GM21786 (cell line): Measurements from ENCODE around the gene NT5C3B.
A peak's percentile ranks its signal among the peaks of the same experiment; 100 is the strongest.
"Not testable (repeated sequence)": the region's sequence is repeated elsewhere in the genome, so short reads cannot be mapped to it uniquely, and the experiment has no call there.

Experiments
- ATAC-seq: cut with Tn5 transposase; IDR thresholded peaks from one replicate; pipeline ENCODE4 v1.9.1; 2021; ENCODE audit not compliant: unreplicated experiment

Gene NT5C3B

GRCh38 chr17:41835800-41836549 lies at the start of gene NT5C3B:
Gene NT5C3B (minus strand): TSS chr17:41836232. CDS start chr17:41836193, 39 bp downstream.
- no peak for ATAC-seq

DNA sequence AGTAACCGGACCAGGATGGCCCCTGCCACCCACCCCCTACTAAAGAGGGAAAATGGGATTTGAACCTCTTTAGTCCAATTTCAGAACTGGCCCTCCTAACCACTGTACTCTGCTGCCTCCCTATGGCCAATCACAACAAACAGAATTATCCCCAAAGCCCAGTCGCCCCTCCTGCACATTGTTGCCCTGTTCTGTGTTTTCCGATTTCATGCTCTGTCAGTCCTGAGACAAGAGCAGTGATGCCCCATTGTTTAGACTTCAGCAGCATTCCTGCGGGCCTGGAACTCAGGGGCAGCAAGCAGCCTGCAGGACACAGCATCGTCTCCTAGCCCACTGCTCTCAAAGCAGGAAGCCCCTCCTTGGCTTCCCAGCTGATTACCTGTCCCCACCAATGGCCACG lies 49.7 kb upstream of the NT5C3B start:
- no peak for ATAC-seq

DNA sequence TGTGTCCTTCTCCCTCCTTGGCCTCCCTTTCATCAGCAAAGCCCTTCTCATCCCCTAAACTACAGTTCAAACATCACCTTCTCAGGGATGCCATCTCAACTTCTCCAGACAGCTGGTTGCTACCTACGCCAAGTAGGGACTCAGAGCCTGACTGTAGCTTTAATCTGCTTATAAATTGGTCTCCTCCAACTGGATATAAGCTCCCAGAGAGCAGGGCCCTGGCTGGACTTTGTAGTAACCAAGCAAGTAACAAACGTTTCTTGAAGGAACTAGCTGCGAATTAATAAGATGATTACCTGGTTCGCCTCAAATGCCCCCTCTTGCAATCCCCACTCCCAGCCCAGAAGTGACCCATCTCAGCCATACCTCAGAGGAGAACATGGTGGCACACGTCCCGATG lies 46.7 kb upstream of the NT5C3B start:
- ATAC-seq = no peak

DNA sequence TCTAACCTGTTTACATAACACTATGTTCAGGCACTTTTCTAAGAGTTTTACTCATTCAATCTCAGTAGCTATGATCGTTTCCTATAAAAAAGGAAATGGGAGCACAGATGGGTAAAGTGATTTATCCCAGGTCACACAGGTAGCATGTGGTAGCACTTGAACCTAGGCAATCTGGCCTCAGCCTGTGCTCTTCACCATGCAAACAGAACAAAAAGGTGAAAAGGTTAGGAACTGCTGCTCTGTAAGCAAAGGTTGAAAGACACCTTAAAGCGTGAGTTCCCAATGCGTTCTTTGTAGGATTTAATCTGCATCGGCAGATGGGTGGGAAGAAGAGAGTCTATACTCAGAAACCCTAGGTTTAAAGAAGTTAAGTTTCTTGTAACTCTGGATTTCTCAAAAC lies 44.1 kb upstream of the NT5C3B start:
- no peak for ATAC-seq

DNA sequence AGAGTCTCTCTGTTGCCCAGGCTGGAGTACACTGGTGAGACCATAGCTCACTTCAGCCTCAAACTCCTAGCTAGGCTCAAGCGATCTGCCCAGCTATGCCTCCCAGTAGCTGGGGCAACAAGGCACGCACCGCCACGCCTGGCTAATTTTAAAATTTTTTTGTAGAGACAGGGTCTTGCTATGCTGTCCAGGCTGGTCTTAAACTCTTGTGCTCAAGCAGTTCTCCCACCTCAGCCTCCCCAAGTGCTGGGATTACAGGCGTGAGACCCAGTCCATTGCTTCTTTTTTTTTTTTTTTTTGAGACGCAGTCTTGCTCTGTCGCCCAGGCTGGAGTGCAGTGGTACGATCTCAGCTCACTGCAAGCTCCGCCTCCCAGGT lies 38.2 kb upstream of the NT5C3B start:
- ATAC-seq = not testable (repeated sequence)

GRCh38 chr17:41873559-41874292 lies 37.7 kb upstream of the NT5C3B start:
- no peak for ATAC-seq

- no peak for ATAC-seq
Observed at GRCh38 chr17:41871789-41872188, 35.8 kb upstream of the NT5C3B start.

- ATAC-seq = no peak
Observed at GRCh38 chr17:41870627-41871026, 34.6 kb upstream of the NT5C3B start.

- ATAC-seq = no peak
Observed at GRCh38 chr17:41870097-41870496, 34.1 kb upstream of the NT5C3B start.

DNA sequence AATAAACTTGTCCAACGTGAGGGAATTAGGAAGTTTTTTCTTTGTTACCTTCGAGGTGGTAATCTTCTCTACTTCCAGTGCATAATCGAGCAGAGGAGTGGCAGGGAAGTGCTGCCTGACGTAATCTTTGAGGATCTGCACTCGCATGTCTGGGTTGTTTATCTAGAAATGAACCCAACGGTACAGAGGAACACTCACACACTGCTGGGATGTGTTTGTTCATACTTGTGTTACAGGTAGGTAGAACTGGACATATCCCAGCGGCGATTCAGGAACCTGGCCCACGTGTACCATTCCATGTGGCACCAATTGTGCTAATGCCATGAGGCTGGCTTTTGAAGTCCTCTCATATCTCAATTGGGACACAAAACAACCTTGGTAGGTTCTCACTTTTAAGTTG lies 33.4 kb upstream of the NT5C3B start:
- ATAC-seq = no peak

DNA sequence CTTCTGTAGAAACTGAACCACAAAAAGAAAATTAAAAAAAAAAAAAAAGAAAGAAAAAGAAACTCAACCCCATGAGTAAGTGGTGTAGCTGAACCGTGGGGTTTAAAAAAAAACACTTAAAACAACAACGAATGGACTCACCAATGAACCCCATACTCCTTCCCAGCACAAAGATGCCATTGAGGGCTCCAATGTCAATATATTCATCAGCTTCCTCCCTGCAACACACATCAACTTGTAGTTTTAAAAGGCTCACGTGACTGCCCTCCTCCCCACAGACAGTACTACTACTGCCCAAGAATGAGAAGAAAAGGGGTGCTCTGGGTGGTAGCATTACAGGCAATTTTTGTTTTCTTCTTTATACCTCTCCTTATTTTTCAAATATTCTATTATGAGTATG lies 32.5 kb upstream of the NT5C3B start:
- no peak for ATAC-seq

GRCh38 chr17:41865596-41865893 lies 29.5 kb upstream of the NT5C3B start:
- ATAC-seq = no peak

DNA sequence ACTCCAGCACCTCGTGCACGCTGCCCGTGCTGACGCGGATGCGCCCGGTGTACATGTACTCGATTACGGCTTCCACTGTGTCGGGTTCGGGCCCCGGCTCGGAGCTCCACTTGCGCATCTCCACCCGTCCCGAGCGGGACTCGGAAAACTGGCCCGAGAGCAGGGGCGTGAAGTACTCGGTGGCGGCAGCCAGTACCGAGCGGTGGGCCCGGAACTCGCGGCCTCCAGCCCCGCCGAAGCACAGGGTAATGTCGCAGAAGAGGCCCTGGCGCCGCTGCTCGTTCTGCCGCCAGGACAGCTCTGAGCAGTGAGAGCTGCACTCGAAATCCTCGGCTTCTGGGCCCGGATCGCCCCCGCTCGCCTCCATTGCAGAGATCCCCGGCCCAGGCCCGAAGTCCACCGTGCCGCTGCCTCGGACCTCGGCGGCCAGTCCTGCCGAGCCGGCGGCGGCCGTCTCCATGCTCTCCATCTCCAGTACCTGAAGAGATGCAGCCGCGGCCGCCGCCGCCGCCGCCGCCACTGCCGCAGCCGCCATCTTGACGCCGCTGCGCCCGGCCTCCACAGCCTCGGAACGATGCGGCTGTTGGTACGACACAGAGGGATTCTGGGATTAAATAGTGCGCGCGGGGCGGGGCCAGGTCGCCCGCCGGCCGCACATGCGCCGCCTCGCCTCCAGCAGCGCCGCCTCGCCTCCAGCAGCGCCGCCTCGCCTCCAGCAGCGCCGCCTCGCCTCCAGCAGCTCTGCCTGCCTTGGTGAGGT lies 29.0 kb upstream of the NT5C3B start, which contains the start of gene KLHL11:
Gene KLHL11, minus strand, starts transcription at position 588 of the 760 bp plus-strand sequence. Its CDS starts 53 bp downstream, at position 535.
- ATAC-seq = peak; percentile 91

DNA sequence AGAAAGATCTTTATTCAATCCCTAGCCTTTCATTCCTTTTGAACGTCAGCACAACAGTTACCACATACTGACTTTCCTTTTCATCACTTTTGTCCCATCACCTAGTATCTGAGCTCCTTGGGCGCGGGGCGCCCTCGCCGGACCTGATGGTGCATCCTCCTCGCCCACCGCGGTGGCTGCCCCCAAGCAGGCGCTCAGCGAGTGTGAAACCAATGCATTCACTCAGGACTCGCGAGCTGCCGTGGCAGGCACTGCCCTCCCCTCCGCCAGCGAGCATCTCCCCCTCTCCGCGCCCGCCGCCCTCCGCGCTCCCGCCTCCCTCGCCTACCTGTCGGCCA lies 28.4 kb upstream of the NT5C3B start:
- ATAC-seq = peak; percentile 8

DNA sequence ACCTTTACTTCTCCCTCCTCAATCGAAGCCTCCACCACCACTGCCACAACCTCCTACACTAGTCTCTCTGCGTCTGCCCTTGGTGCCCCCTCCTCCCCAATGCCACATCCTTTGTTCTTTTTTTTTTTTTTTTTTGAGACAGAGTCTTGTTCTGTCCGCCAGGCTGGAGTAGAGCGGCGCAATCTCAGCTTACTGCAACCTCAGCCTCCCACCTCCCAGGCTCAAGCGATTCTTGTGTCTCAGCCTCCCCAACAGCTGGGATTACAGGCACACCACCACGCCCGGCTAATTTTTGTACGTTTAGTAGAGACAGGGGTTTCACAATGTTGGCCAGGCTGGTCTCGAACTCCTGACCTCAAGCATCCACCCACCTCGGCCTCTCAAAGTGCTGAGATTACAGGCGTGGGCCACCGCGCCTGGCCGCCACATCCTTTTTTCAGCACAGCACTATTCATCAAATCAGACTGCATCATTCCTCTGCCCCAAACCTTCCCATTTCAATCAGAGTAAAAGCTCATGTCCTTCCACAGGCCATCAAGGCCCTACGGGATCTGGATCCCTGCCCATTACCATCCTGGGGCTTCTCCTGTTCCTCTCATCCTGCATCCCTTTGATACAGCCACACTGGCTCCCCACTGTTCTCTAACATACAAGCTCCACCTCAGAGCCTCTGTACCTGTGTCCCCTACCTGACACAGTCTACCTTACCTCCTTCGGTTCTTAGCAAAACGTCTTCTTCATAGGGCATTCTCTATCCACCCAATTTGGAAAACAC lies 27.2 kb upstream of the NT5C3B start:
- no peak for ATAC-seq

GRCh38 chr17:41860254-41860931 lies 24.4 kb upstream of the NT5C3B start:
- ATAC-seq = no peak

GRCh38 chr17:41851382-41851781 lies 15.3 kb upstream of the NT5C3B start:
- not testable (repeated sequence) for ATAC-seq

GRCh38 chr17:41849251-41849990 lies 13.4 kb upstream of the NT5C3B start:
- ATAC-seq = no peak

DNA sequence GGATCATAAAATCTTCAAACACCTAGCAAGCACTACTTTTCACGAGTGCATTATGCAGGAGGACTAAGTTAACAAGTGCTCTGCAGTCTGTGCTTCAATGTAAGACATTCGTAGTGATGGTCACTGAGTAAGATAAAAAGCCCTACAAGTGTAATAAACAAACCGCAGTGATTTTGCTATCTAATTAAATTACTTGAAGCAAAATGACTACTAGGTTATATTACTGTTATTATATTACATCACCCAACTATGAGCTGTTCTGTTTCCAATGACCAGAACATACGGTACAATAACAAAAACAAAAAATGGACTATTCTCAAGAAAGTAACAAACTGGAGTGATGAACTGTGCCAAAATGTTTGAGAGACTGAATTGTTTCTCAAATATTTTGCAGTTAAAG lies 12.8 kb upstream of the NT5C3B start:
- no peak for ATAC-seq

- no peak for ATAC-seq
Observed at GRCh38 chr17:41844971-41845370, 8.9 kb upstream of the NT5C3B start.
